GM23338 (cell line): ENCODE data around the gene KRTAP1-3. TPM values are rescaled to one million over a fixed set of nuclear protein-coding genes. Genes with fewer than 3 reads are reported as not detected.

Experiments
- ATAC-seq: fragments of 200-7000 bp; cut with Tn5 transposase; 3 replicates; pipeline ENCODE4 v1.9.1; 2020
- DNase-seq: peaks from one replicate; pipeline ENCODE4 v3.0.0-alpha.2; 2015; ENCODE audit warnings: low spot score
- H2AFZ ChIP-seq: fragments of 200-600 bp; sonication (generic); 2 replicates; pipeline ENCODE4 v1.8.0; 2016; ENCODE audit warnings: antibody characterized with exemption, mild to moderate bottlenecking, moderate library complexity
- H3F3A ChIP-seq: fragments of 200-600 bp; sonication (generic); replicated peaks from 2 replicates; pipeline ENCODE4 v1.8.0; 2017; ENCODE audit warnings: antibody characterized with exemption, mixed run types, low read depth
- H3K27ac ChIP-seq: fragments of 200-600 bp; sonication (generic); 2 replicates; pipeline ENCODE4 v1.6.1; 2016; ENCODE audit warnings: low read depth
- H3K27me3 ChIP-seq: fragments of 200-600 bp; sonication (generic); 2 replicates; pipeline ENCODE4 v1.8.0; 2016; ENCODE audit warnings: mild to moderate bottlenecking, mixed run types, moderate library complexity; ENCODE audit not compliant: insufficient read depth
- H3K36me3 ChIP-seq: fragments of 200-600 bp; sonication (generic); 2 replicates; pipeline ENCODE4 v1.8.0; 2016; ENCODE audit warnings: mild to moderate bottlenecking; ENCODE audit not compliant: insufficient read depth
- H3K4me1 ChIP-seq: fragments of 200-600 bp; sonication (generic); 2 replicates; pipeline ENCODE4 v1.8.0; 2016; ENCODE audit warnings: mild to moderate bottlenecking, moderate library complexity; ENCODE audit not compliant: insufficient read depth
- H3K4me2 ChIP-seq: fragments of 200-600 bp; sonication (generic); 2 replicates; pipeline ENCODE4 v1.7.1; 2017; ENCODE audit warnings: mixed run types
- H3K4me3 ChIP-seq: fragments of 200-600 bp; sonication (generic); 2 replicates; pipeline ENCODE4 v1.6.1; 2016; ENCODE audit warnings: mixed run types
- H3K79me2 ChIP-seq: fragments of 200-600 bp; sonication (generic); replicated peaks from 2 replicates; pipeline ENCODE4 v1.8.0; 2017; ENCODE audit warnings: mild to moderate bottlenecking; ENCODE audit not compliant: insufficient read depth
- H3K9me2 ChIP-seq: fragments of 200-600 bp; sonication (generic); 2 replicates; pipeline ENCODE4 v1.8.0; 2017; ENCODE audit not compliant: insufficient read depth
- H4K20me1 ChIP-seq: fragments of 200-600 bp; sonication (generic); replicated peaks from 2 replicates; pipeline ENCODE4 v1.8.0; 2017; ENCODE audit warnings: mild to moderate bottlenecking; ENCODE audit not compliant: insufficient read depth
- H3K27ac Mint-ChIP-seq: 2 replicates; pipeline ENCODE4 v1.8.0; 2020; ENCODE audit warnings: inconsistent platforms, mild to moderate bottlenecking, moderate library complexity, mixed read lengths
- H3K27me3 Mint-ChIP-seq: 3 replicates; pipeline ENCODE4 v1.8.0; 2022; ENCODE audit warnings: low read depth, mild to moderate bottlenecking, moderate library complexity, mixed read lengths, inconsistent platforms; ENCODE audit not compliant: insufficient read depth, poor library complexity
- H3K36me3 Mint-ChIP-seq: 3 replicates; pipeline ENCODE4 v1.8.0; 2021; ENCODE audit warnings: low read depth, mild to moderate bottlenecking, inconsistent platforms, moderate library complexity, mixed read lengths
- H3K4me1 Mint-ChIP-seq: 3 replicates; pipeline ENCODE4 v1.8.0; 2020; ENCODE audit warnings: mild to moderate bottlenecking, inconsistent platforms, mixed read lengths
- H3K4me3 Mint-ChIP-seq: 3 replicates; pipeline ENCODE4 v1.8.0; 2021; ENCODE audit warnings: moderate library complexity, mild to moderate bottlenecking, inconsistent platforms, mixed read lengths
- H3K9me3 Mint-ChIP-seq: 3 replicates; pipeline ENCODE4 v1.8.0; 2020; ENCODE audit warnings: moderate library complexity, mild to moderate bottlenecking, inconsistent platforms, mixed read lengths
- CREB1 ChIP-seq: fragments of 250-450 bp; sonication (Bioruptor Pico); IDR thresholded peaks from 2 replicates; pipeline ENCODE4 v1.5.0; 2020; ENCODE audit warnings: low read depth, mild to moderate bottlenecking, moderate library complexity
- CTCF ChIP-seq, 2 experiments: fragments of 200-600 bp in 1 of 2; sonication (generic) in 1 of 2; conservative IDR thresholded peaks; 2 replicates each; pipeline versions ENCODE4 v1.5.1 to v1.6.1; 2016 to 2017; ENCODE audit warnings: antibody characterized with exemption in 2 of 2, low read depth in 2 of 2, mild to moderate bottlenecking in 2 of 2, moderate library complexity in 1 of 2
- ETS1 ChIP-seq: IDR thresholded peaks from 2 replicates; pipeline ENCODE4 v1.6.1; 2016; ENCODE audit warnings: antibody characterized with exemption
- NANOG ChIP-seq: IDR thresholded peaks from 2 replicates; pipeline ENCODE4 v1.6.1; 2016; ENCODE audit warnings: antibody characterized with exemption, borderline replicate concordance
- POLR2AphosphoS5 ChIP-seq: IDR thresholded peaks from 2 replicates; pipeline ENCODE4 v1.6.1; 2016; ENCODE audit warnings: antibody characterized with exemption, low read depth
- REST ChIP-seq: IDR thresholded peaks from one replicate; pipeline ENCODE4 v1.6.1; 2018; ENCODE audit warnings: antibody characterized with exemption; ENCODE audit not compliant: unreplicated experiment
- ZNF331 ChIP-seq: fragments of 250-450 bp; sonication (Bioruptor Pico); IDR thresholded peaks from 2 replicates; pipeline ENCODE4 v1.5.0; 2020; ENCODE audit warnings: low read depth, mild to moderate bottlenecking, moderate library complexity
- ZNF462 ChIP-seq: fragments of 250-450 bp; sonication (Bioruptor Pico); IDR thresholded peaks from 2 replicates; pipeline ENCODE4 v1.5.0; 2020; ENCODE audit warnings: mild to moderate bottlenecking, moderate library complexity
- polyA plus RNA-seq: library from polyadenylated mRNA; unstranded; fragments of >200 nt; fragmentation: Nextera tagmentation; extraction: Ambion mirVana; gene quantifications from 2 replicates; pipeline ENCODE4 v1.2.1, GENCODE V29; 2016
- total RNA-seq: library from RNA; depleted of rRNA; stranded (reverse); fragments of >200 nt; shearing (Covaris generic); gene quantifications from 2 replicates; pipeline ENCODE4 v1.2.3, GENCODE V29; 2014

KRTAP1-3 gene
- total and polyA plus RNA-seq, 2 experiments from 2014 or later: not detected

- Histone ChIP-seq H3K79me2 (no peaks in the 10 kb centered on the region), H3K27ac (no peak overlapping the region), H3K27me3 (no peaks in the 10 kb centered on the region), H3K4me1 (no peaks in the 10 kb centered on the region), H4K20me1 (no peaks in the 10 kb centered on the region), H3K36me3 (no peaks in the 10 kb centered on the region), H3K9me2 (no peaks in the 10 kb centered on the region; the same call in none of the 2 replicates), H3F3A (no peaks in the 10 kb centered on the region), H3K4me2 (no peak overlapping the region), H2AFZ (no peak overlapping the region), H3K4me3 (no peak overlapping the region)
- Mint-ChIP-seq H3K4me3 (no peak overlapping the region), H3K36me3 (no peaks in the 10 kb centered on the region), H3K4me1 (no peaks in the 10 kb centered on the region), H3K27ac (no peak overlapping the region), H3K27me3 (no peaks in the 10 kb centered on the region), H3K9me3 (no peaks in the 10 kb centered on the region)
- ATAC-seq: no peak
- TF ChIP-seq ETS1 (no peak), ZNF331 (CRISPR knock-in tag) (no peak), POLR2AphosphoS5 (no peak), NANOG (no peak), REST (no peak), ZNF462 (CRISPR knock-in tag) (no peak), CREB1 (CRISPR knock-in tag) (no peak), CTCF (conservative IDR thresholded peaks at IDR 0.05; ENCODE audit: low read depth in 2 of 2) (no peak)
- no peak for DNase-seq
Observed at GRCh38 chr17:41069031-41069430, 34.4 kb upstream of the KRTAP1-3 start.
